Lower leg skin (tissue), 4 donors: ENCODE data around the gene SLC43A2. TPM values are rescaled to one million over a fixed set of nuclear protein-coding genes. Genes with fewer than 3 reads are reported as not detected.

Experiments used
- DNase-seq, 2 donors: peaks; one replicate each; pipeline ENCODE4 v3.0.0-alpha.2; 2019; ENCODE audit warnings: low spot score in 2 of 2
- H3K4me3 ChIP-seq: fragments of 200-600 bp; sonication (generic); 2 replicates; pipeline ENCODE4 v1.5.1; 2017; ENCODE audit warnings: mild to moderate bottlenecking, low read depth; ENCODE audit not compliant: poor library complexity, severe bottlenecking
- POLR2A ChIP-seq, 2 donors: fragments of 450-650 bp; IDR thresholded peaks; one replicate each; pipeline ENCODE4 v1.6.1; 2016 to 2017; ENCODE audit warnings: antibody characterized with exemption in 2 of 2, mild to moderate bottlenecking in 1 of 2, moderate library complexity in 1 of 2
- WGBS, 2 donors: methylation state at CpG; one replicate each; pipeline ENCODE4 v1.1.5; 2018; 5-methylcytosine and 5-hydroxymethylcytosine counted together
- intact Hi-C: fragments of 100-400 bp; cut with DNase I; formaldehyde crosslinking; loops from one replicate; pipeline ENCODE4 v1.15.0; 2023; ENCODE audit warnings: low total_unique reads
- total RNA-seq, 4 donors: library from RNA; depleted of rRNA; stranded (reverse); fragments of >200 nt; gene quantifications; one replicate each; pipeline ENCODE4 v1.1.0, GENCODE V29; 2016
- TF ChIP-seq, protein P1 (sequence below), 3 donors: fragments of 450-650 bp; IDR thresholded peaks; one replicate each; pipeline ENCODE4 v1.5.1; 2016; ENCODE audit warnings: antibody characterized with exemption in 3 of 3, mild to moderate bottlenecking in 3 of 3, moderate library complexity in 2 of 3

Gene SLC43A2
- total RNA-seq, 4 donors from 2014 or later, result 5.6 to 14.5 (median 9.6) TPM

DNA sequence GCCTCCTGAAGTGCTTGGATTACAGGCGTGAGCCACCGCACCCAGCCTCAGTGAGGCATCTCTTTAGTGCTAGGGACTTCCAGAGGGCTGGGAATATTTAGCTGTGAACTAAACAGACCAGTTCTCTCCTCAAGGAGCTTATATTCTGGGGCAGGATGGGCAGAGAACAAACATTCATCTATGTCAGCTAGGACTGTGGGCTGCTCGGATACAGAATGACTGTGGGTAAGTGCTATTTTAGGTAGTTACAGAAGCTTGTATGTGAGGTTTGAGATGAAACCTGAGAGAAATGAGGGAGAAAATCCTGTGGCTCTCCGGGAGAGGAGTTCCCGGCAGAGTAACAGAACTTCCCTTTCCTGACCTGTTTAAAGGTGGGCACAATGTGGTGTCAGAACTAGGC is 106.0 kb downstream of the SLC43A2 start:
- TF ChIP-seq, protein P1, sequence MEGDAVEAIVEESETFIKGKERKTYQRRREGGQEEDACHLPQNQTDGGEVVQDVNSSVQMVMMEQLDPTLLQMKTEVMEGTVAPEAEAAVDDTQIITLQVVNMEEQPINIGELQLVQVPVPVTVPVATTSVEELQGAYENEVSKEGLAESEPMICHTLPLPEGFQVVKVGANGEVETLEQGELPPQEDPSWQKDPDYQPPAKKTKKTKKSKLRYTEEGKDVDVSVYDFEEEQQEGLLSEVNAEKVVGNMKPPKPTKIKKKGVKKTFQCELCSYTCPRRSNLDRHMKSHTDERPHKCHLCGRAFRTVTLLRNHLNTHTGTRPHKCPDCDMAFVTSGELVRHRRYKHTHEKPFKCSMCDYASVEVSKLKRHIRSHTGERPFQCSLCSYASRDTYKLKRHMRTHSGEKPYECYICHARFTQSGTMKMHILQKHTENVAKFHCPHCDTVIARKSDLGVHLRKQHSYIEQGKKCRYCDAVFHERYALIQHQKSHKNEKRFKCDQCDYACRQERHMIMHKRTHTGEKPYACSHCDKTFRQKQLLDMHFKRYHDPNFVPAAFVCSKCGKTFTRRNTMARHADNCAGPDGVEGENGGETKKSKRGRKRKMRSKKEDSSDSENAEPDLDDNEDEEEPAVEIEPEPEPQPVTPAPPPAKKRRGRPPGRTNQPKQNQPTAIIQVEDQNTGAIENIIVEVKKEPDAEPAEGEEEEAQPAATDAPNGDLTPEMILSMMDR (IDR thresholded peaks at IDR 0.05), result no peak
- TF ChIP-seq POLR2A (IDR thresholded peaks at IDR 0.05), result no peak
- H3K4me3 ChIP-seq, result no peak overlapping the region
- no peak for DNase-seq
- intact Hi-C loops, result no loop called here
- 97 to 98% methylated on average over 5 of the region's 5 CpGs for WGBS, 2 donors

DNA sequence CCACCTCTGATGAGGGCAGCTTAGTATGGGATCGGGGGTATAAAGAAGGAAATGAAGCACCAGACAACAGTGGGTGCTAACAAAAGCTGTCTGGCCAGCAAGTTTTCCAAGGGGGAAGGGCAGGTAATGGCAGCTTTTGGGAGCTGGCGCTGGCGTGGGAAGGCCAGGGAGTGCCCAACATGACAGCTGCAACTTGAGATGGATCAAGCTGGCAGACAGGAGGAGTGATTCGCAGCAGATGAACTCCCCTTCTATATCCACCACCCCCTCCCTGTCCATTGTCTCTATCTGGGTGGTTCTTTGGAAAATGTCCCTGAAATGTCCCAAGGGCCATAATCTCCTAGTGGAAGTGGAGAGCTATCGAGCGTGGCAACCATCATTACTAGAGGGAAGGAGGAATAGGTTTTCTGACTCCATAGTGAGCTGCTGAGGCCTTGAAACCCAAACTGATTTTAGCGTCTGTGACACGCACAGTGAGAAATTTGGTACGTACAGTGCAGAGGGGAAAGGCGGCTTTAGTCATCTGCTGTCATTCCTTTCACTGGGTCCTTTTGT is 107.5 kb downstream of the SLC43A2 start:
- DNase-seq, result no peak
- intact Hi-C loops, result no loop called here
- 79 to 81% methylated on average over 10 of the region's 10 CpGs for WGBS, 2 donors
- TF ChIP-seq, protein P1 (IDR thresholded peaks at IDR 0.05), result no peak
- TF ChIP-seq POLR2A (IDR thresholded peaks at IDR 0.05), result no peak
- no peak overlapping the region for H3K4me3 ChIP-seq

DNA sequence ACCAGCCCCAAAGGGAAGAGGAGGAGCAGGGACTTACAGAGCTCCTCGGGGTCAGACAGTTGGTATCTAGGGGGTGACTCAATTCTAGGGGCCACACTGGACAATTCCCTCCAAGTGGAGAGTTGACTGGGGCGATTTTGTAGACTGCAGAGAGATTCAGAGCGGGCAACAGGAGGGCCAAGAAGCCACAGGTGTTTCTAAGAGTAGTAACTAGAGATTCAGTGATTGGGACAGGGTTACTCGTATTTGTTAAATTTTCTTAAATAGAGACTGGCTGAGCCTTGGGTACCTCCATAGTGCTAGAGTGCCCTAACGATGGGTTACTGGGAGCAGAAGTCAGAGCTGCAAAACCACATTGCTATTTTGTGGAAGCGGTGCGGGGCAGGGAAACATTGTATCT is 109.0 kb downstream of the SLC43A2 start:
- TF ChIP-seq POLR2A (IDR thresholded peaks at IDR 0.05), result no peak
- TF ChIP-seq, protein P1 (IDR thresholded peaks at IDR 0.05), result no peak
- DNase-seq, result no peak
- 84% methylated on average over 7 of the region's 7 CpGs for WGBS, 2 donors
- intact Hi-C loops, result loop anchor here (10.0 kb wide), 1 partner anchor 155 kb away; no protein-coding TSS in a partner anchor
- H3K4me3 ChIP-seq, result no peak overlapping the region

Other genes starting within 250 kb of the SLC43A2 start
- 100 to 1,000 TPM; 431 to 648 (median 506) TPM for gene YWHAE, start 228.6 kb downstream of the SLC43A2 start, total RNA-seq
- gene CRK, start 172.6 kb downstream of the SLC43A2 start, total RNA-seq, result 10 to 100 TPM; 48.2 to 70.0 (median 50.7) TPM
- 100 to 1,000 TPM in 1 of 4 donors, 10 to 100 TPM in 3; 71.3 to 101 (median 84.8) TPM for gene MYO1C, start 136.1 kb downstream of the SLC43A2 start, total RNA-seq
- 100 to 1,000 TPM; 101 to 172 (median 134) TPM for gene INPP5K, start 112.2 kb downstream of the SLC43A2 start, total RNA-seq
- gene PITPNA, start 66.0 kb downstream of the SLC43A2 start, total RNA-seq, result 10 to 100 TPM; 45.0 to 53.1 (median 45.2) TPM
- 10 to 100 TPM in 1 of 4 donors, 1 to 10 TPM in 3; 4.9 to 10.0 (median 9.1) TPM for gene SCARF1, start 16.9 kb upstream of the SLC43A2 start, total RNA-seq
- 10 to 100 TPM; 17.0 to 32.7 (median 19.5) TPM for gene RILP, start 21.0 kb upstream of the SLC43A2 start, total RNA-seq
- gene PRPF8, start 56.0 kb upstream of the SLC43A2 start, total RNA-seq, result 100 to 1,000 TPM; 140 to 228 (median 173) TPM
- 1 to 10 TPM in 3 of 4 donors, under 1 TPM in 1; 0.99 to 4.5 (median 2.8) TPM for gene TLCD2, start 81.5 kb upstream of the SLC43A2 start, total RNA-seq
- 10 to 100 TPM; 42.9 to 64.4 (median 49.2) TPM for gene WDR81, start 95.9 kb upstream of the SLC43A2 start, total RNA-seq
- gene SERPINF2, start 114.0 kb upstream of the SLC43A2 start, total RNA-seq, result 1 to 10 TPM; 1.2 to 9.0 (median 5.9) TPM
- gene SERPINF1, start 133.2 kb upstream of the SLC43A2 start, total RNA-seq, result 100 to 1,000 TPM; 102 to 391 (median 114) TPM
- 10 to 100 TPM in 2 of 4 donors, 1 to 10 TPM in 2; 9.4 to 13.0 (median 10.0) TPM for gene SMYD4, start 201.1 kb upstream of the SLC43A2 start, total RNA-seq
- 10 to 100 TPM; 21.0 to 31.5 (median 26.9) TPM for gene RPA1, start 201.2 kb upstream of the SLC43A2 start, total RNA-seq